GM13977 (cell line): ENCODE measurements around the gene EDEM1.

ENCODE experiments used
- DNase-seq: peaks from one replicate; pipeline ENCODE4 v3.0.0; 2012; ENCODE audit warnings: low spot score
- in situ Hi-C: fragments of 300-500 bp; cut with MboI; formaldehyde crosslinking; loops from one replicate; pipeline ENCODE4 v1.12.0; 2022; ENCODE audit warnings: low sequenced_read_pairs, low pct_unique_long_range_greater_than_20kb, mixed read lengths, inconsistent platforms; ENCODE audit not compliant: unreplicated experiment
- TF ChIP-seq, protein P1 (sequence below): IDR thresholded peaks from 2 replicates; pipeline ENCODE4 v1.5.1; 2012; ENCODE audit warnings: mild to moderate bottlenecking, control low read depth; ENCODE audit not compliant: insufficient read depth; ENCODE audit errors: extremely low read depth, missing control alignments

The EDEM1 gene

DNA sequence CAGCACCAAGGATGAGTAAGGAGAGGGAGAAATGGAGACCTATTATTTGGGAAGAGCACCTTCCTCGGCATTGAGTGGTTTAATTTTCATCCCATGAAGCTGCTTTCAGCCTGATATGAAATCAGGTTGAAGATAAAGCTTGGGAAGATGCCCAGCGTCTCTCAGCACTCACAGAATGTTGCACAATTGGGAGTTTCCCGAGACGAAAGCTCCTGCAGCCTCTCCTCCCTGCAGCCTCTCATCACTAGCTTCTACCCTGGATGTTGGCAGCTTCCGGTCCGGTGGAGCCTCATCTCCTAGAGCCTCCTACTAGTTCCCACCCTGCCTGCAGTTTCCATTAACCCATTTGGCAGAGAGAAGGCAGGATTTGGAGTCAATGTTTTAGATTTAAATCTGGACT, 40.3 kb downstream of the EDEM1 start:
- DNase-seq, result no peak
- in situ Hi-C loops, result no loop called here
- TF ChIP-seq, protein P1, sequence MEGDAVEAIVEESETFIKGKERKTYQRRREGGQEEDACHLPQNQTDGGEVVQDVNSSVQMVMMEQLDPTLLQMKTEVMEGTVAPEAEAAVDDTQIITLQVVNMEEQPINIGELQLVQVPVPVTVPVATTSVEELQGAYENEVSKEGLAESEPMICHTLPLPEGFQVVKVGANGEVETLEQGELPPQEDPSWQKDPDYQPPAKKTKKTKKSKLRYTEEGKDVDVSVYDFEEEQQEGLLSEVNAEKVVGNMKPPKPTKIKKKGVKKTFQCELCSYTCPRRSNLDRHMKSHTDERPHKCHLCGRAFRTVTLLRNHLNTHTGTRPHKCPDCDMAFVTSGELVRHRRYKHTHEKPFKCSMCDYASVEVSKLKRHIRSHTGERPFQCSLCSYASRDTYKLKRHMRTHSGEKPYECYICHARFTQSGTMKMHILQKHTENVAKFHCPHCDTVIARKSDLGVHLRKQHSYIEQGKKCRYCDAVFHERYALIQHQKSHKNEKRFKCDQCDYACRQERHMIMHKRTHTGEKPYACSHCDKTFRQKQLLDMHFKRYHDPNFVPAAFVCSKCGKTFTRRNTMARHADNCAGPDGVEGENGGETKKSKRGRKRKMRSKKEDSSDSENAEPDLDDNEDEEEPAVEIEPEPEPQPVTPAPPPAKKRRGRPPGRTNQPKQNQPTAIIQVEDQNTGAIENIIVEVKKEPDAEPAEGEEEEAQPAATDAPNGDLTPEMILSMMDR, result no peak

DNA sequence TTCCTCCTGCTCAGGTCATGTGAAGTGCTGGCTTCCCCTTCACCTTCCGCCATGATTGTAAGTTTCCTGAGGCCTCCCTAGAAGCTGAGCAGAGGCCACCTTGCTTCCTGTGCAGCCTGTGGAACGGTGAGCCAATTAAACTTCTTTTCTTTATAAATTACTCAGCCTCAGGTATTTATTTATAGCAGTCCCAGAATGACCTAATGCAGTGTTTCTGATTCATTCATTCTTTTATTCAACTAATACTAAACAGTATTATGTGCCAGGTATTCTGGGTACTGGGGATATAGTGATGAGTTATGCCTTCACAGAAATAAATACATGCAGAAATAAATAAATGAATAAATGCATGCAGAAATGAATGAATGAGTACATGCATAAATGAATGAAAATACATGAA, 41.9 kb downstream of the EDEM1 start:
- in situ Hi-C loops, result no loop called here
- no peak for DNase-seq

DNA sequence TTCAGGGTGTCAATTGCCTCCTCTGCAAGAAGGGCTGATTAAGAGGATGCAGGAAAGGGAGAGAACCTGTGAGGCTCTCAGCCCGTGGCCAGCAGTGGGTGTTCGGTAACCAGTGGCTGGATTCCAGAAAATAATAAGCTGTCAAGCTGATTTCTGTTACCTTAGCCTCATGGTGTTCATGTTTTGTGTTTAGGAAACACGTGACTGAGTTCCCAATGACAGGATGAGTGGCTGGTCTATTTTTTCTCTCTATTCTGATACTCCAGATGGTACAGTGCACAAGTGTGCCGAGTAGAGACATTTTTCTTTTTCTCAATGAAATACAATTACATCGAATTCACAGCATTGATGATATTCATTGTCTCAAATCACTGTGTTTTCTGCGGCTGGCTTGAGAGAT, 43.6 kb downstream of the EDEM1 start:
- TF ChIP-seq, protein P1, result no peak
- in situ Hi-C loops, result no loop called here
- no peak for DNase-seq

More for the DNA sequence above, 41.9 kb downstream of the EDEM1 start:
- TF ChIP-seq, protein P1, result no peak

DNA sequence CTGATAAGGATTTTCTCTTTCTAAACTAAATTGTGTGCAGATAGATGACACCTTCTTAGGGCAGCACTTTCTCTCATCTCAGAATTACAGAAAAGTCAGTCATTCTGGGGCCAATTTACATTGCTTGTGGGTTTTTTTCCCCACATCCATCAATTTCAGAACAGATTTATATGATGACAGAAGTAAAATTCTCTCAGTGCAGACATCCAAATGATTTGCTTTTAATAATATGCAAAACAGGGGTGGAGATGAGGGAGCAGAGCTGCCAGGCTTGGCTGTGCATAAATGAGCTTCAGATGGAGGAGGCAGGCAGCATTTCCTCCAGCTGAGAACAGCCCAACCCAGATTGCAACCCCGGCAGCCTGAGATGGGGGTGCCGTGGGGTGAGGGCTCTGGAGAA, 44.0 kb downstream of the EDEM1 start:
- no peak for DNase-seq

DNA sequence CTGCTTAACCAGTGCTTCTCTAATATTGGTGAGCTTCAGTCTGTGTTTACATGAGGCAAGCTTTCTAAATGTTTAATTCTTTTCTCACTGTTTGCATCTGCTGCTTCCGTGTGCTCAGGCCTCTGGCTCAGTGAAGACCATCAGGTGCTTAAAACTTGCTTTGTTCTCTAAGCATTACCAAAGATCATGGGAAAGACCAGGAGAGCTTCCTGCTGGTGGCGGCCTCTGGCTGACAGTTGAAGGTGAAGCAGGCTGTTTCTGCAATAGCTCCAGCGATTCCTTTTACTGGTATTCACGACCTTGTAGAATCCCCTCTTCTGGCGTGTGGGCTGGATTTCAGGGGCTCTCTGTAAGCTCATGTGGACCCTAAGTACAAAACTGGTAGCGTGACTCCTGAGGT, 45.1 kb downstream of the EDEM1 start:
- no peak for DNase-seq
- in situ Hi-C loops, result no loop called here
- TF ChIP-seq, protein P1, result no peak

More for the DNA sequence above, 44.0 kb downstream of the EDEM1 start:
- TF ChIP-seq, protein P1, result no peak
- in situ Hi-C loops, result no loop called here

DNA sequence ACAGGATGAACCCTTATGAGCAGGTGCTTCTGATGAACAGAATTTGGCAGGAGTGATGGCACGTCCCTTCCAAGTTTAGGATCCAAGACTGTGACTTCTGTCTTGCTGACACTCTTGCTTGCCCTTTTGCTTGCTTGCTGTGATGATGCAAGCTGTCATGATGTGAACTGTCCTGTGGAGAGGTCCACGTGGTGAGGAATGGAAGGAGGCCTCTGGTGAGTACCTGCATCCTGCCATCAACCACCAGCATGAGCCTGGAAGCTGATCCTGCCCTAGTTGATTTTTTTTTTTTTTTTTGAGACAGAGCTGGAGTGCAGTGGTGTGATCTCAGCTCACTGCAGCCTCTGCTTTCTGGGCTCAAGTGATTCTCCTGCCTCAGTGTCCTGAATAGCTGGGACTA, 45.5 kb downstream of the EDEM1 start:
- no peak for DNase-seq
- in situ Hi-C loops, result no loop called here

More for the DNA sequence above, 45.5 kb downstream of the EDEM1 start:
- TF ChIP-seq, protein P1, result no peak
